Fibroblast of skin of scalp (primary cell): Measurements from ENCODE around the gene PIK3CD.
"Not testable (repeated sequence)": the region's sequence is repeated elsewhere in the genome, so short reads cannot be mapped to it uniquely, and the experiment has no call there.

ENCODE experiments used
- DNase-seq: peaks from one replicate; pipeline ENCODE4 v3.0.0-alpha.2; 2013

PIK3CD gene

DNA sequence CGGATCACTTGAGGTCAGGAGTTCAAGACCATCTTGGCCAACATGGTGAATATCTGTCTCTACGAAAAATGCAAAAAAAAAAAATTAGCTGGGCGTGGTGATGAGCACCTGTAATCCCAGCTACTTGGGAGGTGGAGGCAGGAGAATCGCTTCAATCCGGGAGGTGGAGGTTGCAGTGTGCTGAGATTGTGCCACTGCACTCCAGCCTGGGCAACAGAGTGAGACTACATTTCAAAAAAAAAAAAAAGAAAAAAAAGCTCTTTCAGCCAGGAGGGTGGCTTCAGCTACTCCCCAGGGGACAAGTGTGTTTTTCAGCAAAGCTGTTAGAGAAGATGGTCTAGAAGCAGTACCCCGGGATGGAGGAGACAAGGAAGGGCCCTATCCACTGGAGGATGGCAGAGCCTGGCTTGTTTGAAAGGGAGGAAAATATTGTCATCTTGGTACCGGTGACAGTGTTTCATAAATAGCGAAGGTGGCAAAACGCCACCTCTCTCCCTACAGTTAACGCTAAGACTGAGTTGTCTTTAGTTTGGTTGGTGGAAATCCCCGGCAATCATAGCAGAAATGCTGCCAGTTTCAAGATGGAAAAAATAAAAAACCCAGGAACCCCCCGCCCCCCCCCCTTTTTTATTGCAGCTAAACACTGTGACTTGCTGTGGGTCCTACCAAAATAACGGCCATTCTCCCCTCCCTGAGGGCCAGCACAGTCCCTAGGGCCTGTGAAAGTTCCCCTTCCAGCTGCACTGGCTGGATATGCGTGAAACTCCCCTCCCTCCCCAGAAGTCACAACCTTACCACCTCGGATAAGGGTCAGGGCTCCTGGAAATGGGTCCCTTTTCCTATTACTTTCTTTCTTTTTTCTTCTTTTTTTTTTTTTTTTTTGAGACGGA lies 3.5 kb downstream of the PIK3CD start:
- no peak for DNase-seq

DNA sequence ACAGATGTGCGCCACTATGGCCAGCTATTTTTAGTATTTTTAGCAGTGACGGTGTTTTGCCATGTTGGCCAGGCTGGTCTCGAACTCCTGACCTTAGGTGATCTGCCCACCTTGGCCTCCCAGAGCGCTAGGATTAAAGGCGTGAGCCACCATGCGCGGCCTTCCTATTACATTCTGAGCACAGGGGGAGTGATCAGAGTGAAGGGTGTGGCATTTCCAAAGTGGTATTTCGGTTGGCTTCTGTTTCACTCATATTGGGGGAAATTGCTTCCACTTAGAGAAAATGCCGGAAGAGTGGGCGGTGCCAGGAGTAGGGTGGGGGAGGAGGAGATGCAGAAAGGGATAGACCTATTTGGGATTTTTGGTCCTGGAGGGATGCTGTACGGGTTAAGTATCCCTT lies 4.3 kb downstream of the PIK3CD start:
- no peak for DNase-seq

DNA sequence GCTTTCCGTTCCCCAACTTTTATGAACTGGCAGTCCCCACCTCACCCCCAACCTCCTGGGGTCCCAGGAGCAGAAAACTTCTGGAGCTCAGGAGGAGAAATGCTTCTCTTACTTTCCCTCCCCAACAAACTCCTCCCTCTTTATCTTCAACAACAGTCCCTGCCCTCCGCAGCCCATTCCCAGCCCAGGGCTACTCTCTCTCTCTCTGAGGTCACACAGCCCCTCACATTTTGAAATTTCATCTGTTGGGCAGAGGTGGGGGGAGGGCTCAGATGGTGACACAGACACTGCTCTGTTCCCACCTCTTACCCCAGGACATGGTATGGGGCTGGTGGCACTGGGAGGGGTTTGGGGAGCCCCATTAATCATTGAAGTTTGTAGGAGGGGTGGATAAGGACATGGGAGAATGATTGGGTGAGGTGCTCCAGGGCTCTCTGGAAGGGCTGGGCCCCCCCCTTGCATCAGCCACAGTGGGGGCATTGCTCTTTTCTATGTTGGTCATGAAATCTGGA lies 6.0 kb downstream of the PIK3CD start:
- no peak for DNase-seq

DNA sequence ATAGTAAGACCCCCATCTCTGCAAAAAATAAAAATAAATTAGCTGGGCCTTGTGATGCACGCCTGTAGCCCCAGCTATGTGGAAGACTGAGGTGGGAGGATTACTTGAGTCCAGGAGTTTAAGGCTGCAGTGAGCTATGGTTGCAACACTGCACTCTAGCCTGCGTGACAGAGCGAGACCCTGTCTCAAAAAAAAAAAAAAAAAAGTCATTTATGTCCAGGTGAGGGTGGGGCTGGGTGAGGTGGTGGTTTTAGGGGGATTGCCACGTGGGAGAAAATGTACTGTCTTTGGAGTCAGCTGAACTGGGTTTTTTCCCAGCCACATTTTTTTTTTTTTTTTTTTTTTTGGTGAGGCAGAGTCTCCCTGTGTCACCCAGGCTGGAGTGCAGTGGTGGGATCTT lies 6.7 kb downstream of the PIK3CD start:
- no peak for DNase-seq

DNA sequence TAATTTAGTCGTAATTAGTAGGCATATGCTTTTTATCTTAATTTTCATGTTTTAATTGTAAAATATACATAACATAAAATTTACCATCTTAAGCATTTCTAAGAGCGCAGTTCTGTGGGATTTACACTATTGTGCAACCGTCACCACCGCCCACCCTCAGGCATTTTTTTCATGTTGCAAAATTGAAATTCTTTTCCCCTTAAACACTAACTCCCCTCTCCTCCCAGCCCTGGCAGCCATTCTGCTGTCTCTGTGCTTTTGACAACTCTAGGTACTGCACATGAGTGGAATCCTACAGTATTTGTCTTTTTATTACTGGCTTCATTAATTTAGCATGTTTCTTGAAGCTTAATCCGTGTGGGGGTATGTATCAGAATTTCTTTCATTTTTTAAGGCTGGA lies 7.8 kb downstream of the PIK3CD start:
- peak; percentile 87 for DNase-seq

GRCh38 chr1:9663257-9663656 lies 11.7 kb downstream of the PIK3CD start:
- DNase-seq = no peak

GRCh38 chr1:9665193-9665592 lies 13.7 kb downstream of the PIK3CD start:
- no peak for DNase-seq

DNA sequence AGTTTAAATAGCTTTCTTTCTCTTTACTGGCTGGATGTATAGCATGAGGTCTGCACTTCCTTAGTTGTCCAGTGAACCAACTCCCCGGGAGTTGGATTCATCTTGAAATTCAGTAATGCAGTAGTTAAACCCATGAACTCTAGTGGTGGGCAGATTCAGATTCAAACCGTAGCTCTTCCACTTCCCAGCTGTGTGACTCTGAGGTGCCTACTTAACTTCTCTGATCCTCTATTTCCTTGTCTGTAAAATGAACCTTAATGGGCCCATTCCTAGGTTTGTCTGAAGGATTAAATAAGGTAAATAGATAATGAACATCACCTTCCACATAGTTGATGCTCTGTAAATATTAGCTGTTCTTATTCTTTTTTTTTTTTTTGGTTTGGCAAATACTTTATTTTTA lies 16.5 kb downstream of the PIK3CD start:
- no peak for DNase-seq

GRCh38 chr1:9670085-9670484 lies 18.6 kb downstream of the PIK3CD start:
- no peak for DNase-seq

DNA sequence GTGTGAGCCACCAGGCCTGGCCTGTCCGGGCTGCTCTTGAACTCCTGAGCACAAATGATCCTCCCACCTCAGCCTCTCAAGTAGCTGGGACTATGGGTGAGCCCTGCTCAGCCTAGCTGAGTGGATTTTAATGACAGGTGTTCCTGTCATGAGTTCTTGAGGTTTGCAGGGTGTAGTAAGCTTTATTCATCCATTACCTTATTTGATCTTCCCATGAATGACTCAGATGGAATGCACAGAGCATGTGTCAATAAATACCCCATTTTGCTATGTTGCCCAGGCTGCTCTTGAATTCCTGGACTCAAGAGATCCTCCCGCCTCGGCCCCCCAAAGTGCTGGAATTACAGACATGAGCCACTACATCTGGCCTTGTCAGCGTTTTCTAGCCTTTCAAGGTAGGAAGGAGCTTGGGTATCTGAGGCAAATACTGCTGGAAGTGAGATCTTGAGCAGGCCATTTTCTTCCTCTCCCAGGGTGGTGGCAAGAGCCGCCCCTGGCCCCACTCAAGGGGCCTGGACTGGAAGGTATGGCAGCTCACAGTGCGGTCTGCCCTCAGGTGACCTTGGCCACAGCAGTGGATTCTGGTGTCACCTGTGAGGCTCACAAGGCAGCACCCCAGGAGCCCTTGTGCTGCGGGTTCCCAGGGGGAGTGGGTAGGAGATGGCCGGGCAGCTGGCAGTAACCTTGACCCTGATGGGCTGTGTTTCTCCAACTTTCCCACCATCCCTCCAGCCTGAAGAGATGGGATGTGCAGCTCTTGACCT lies 20.0 kb downstream of the PIK3CD start:
- peak; percentile 81 for DNase-seq

DNA sequence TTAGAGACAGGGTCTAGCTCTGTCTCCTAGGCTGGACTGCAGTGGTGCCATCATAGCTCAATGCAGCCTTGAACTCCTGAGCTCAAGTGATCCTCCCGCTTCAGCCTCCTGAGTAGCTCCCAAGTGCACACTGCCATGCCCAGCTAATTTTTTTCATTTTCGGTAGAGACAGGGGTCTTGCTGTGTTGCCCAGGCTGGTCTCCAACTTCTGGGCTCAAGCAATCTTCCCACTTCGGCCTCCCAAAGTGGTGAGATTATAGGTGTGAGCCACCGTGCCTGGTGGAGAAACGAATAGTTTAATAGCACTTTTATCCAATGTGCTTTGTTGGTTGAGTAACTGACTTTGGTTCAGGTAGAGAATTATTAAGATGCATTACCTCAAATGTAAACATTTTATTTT lies 20.9 kb downstream of the PIK3CD start:
- DNase-seq = no peak

DNA sequence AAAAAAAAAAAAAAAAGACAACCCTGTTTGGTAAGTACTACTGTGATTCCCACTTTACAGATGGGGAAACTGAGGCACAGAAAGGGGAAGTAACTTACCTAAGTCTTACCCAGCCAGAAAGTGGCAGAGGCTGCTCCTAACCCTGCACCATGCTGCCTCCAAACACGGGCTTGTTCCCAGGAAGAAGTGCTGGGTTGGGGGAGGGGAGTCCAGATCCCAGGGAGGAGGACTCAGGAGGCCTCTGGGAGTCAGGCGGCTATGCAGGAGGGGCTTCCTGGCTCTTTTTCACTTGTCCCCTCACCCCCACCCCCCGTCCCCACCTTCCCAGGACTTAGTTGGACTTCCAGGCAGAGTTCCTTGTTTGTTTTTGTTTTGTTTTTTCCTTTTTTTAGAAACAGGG lies 23.9 kb downstream of the PIK3CD start:
- DNase-seq = no peak

DNA sequence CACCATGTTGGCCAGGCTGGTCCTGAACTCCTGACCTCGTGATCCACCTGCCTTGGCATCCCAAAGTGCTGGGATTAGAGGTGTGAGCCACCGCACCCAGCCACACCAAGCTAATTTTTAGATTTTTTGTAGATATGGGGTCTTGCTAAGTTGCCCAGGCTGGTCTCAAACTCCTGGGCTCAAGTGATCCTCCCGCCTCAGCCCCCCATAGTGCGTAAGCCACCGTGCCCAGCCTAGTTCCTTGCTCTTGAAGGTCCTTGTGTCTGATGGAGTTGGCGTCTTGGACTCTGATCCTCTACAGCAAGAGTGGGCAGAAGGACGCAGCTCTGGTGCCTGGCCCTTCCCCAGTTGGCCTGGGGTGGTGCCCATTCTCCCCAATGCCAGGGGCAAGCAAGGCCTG lies 24.6 kb downstream of the PIK3CD start:
- not testable (repeated sequence) for DNase-seq

- peak; percentile 44 for DNase-seq
Observed at GRCh38 chr1:9676815-9677393, 25.4 kb downstream of the PIK3CD start.

GRCh38 chr1:9680091-9680490 lies 28.6 kb downstream of the PIK3CD start:
- DNase-seq = no peak

DNA sequence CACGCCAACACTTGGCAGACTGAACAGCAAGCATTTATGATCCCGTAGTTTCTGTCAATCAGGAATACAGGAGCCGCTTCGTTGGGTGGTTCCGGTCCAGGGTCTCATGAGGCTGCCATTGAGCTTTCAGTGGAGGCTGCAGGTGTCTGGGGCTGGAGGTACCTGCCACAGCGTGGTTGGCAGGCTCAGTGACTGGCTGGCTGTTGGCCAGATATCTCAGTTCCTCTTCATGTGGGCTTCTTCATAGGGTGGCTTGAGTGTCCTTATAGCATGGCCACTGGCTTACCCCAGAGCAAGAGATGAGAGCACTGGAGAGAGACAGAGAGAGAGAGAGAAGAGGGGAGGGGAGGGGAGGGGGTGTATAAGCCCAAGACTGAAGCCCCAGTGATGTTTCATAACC lies 29.3 kb downstream of the PIK3CD start:
- no peak for DNase-seq

DNA sequence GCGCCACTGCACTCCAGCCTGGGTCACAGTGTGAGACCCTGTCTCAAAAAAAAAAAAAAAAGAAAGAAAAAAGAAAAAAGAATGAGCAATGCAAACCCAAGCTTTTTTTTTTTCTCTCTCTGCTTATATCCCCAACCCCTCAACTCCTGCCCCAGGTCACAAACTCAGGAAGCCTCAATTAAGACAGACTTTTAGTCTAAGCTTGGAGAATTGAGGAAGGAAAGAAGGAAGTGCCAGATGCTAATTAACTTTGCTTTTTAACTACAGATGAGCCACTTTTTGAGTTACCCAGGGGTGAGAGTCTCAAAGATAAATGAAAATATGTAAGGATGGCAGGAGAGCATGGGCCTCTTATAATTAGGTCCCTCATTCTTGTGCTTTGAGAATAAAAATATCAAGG lies 33.3 kb downstream of the PIK3CD start:
- DNase-seq = no peak

DNA sequence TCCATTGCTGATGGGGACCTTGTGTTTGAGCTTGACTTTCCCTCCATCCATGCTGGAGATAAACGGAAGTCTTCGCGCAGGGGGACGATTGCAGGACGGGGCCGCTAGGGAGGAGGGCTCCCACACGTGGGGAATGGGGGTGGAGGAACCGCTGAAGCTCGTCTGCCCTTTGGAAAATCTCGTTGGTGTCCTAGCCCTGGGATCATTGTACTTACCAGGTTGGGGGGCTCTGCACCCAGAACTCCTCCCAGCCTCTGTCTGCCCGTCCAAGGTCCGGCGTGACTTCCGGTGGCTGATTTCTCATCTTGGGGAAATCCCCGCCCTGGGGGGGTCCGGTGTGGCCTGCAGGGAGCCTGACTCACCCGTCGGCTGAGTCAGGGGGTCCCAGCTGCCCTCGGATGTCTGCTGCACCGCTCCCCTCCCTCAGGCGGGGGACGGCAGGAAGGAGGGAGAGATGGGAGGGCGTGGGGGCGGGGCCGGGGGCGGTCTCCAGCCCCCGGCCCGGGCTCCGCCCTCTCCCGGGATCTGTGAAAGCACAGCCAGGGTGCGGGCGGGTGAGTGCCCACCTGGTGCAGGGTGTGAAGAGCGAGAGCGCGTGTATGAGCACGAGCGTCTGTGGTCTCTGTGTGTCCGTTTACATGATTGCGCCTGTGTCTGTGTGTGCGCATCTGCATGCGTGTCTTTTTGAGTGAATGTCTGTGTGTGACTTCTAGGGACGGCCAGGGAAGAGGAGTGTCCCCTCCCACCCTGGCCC lies 35.8 kb downstream of the PIK3CD start:
- DNase-seq = peak; percentile 87

DNA sequence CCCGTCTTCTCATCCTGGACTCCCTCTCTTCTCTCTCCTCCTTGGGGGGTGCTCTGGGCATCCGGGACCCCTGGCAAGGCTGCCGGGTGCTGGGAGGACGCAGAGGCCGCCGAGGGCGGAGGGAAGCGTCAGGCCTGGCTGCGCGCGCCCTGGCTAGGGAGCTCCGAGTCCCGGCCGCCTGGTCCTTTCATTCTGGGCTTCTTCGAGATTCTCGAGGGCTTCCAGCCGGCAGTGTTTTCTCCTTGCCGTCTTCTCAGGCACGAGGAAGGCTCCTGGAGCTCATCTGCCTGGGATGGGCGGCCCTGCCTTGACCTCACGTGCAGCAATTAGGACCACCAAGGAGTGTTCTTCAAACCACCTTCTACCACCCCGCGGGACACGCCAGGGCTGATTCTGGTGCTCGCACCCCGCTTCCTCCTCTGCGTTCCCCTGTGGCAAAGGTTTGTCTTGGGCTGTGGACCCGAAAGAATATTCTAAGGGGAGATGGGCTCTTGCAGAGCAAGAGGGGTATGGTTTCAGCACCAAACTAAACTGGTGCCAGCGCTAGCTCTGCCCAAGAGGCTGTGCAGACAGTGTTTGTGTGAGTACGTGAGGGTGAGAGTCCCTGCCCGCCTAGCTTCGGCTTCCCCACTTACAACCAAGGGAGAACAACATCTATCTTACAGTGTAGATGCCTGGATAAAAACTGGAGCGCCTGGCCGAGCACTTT lies 36.5 kb downstream of the PIK3CD start:
- peak; percentile 22 for DNase-seq

- DNase-seq = no peak
Observed at GRCh38 chr1:9688599-9688998, 37.1 kb downstream of the PIK3CD start.

DNA sequence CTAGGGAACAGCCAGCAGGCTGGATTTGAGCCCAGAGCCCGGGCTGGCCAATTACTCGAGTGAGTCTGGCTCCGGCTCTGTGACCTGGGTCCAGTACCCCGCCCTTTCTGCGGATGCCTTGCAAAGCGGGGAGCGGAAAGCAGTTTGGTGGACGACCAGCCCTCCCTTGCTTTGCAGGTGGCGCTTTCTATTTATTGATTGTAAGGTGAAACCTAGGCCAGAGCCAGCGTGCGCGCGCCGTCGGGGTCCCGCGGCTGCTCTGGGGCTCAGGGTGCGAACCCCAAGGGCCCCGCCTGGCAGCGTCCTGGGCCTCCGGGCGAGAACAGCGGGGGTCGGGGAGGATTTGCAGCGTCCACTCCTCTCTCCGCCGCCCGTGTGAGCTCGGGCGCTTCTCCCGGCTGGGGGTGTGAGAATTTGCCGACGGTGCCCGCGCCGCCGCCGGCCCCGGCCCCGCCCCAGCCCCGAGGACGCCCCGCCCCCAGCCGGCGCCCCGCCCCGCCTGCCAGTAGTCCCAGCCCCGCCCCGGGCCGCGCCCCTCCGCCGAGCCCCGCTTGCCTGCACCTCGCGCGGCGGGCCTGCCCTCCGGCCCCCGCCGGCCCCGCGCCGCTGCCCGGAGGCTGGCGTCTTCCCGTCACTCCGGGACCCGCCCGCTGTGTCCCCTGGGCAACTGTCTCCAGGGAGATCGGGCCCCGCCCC lies 37.6 kb downstream of the PIK3CD start:
- peak; percentile 78 for DNase-seq
